Cardiac ventricle fibroblast (primary cell): ENCODE results near the gene GP1BB. TPM values are rescaled to one million over a fixed set of nuclear protein-coding genes. Genes with fewer than 3 reads are reported as not detected.

ENCODE experiments used
- total RNA-seq: library from RNA; depleted of rRNA; stranded (reverse); fragments of >200 nt; gene quantifications from 2 replicates; pipeline ENCODE4 v1.2.3, GENCODE V29; 2015

GP1BB gene
- total RNA-seq, result 2.5 and 4.2 TPM in 2 replicates

GRCh38 chr22:19723232-19723982, at the start of gene GP1BB:
Gene GP1BB, plus strand, starts transcription at chr22:19723539. Its CDS starts 31 bp downstream, at chr22:19723570.

GRCh38 chr22:19714312-19715187, 8.8 kb upstream of the GP1BB start, which contains the start of gene SEPTIN5:
Gene SEPTIN5, plus strand, starts transcription at chr22:19714503. Its CDS starts 86 bp downstream, at chr22:19714589.

GRCh38 chr22:19760058-19760950, 37.0 kb downstream of the GP1BB start, which contains the start of gene TBX1:
Gene TBX1, plus strand, starts transcription at chr22:19760778. Its CDS starts 66 bp downstream, at chr22:19760844.

Other genes starting within 250 kb of the GP1BB start
- 28.4 and 36.7 TPM in 2 replicates for gene UFD1, start 244.3 kb upstream of the GP1BB start, total RNA-seq
- 0.69 and 4.5 TPM in 2 replicates for gene CDC45, start 243.6 kb upstream of the GP1BB start, total RNA-seq
- gene CLDN5, start 199.1 kb upstream of the GP1BB start, total RNA-seq, result 43.7 and 50.2 TPM in 2 replicates
- gene SEPTIN5, start 9.0 kb upstream of the GP1BB start, total RNA-seq, result 15.9 and 17.6 TPM in 2 replicates
- not detected in 2 replicates for gene TBX1, start 37.2 kb downstream of the GP1BB start, total RNA-seq
- gene GNB1L, start 131.3 kb downstream of the GP1BB start, total RNA-seq, result 5.9 and 11.9 TPM in 2 replicates
- gene RTL10, start 131.3 kb downstream of the GP1BB start, total RNA-seq, result 11.2 and 12.8 TPM in 2 replicates
- gene COMT, start 218.2 kb downstream of the GP1BB start, total RNA-seq, result 304 and 317 TPM in 2 replicates
- 10.6 and 16.3 TPM in 2 replicates for gene TXNRD2, start 218.3 kb downstream of the GP1BB start, total RNA-seq